ENCODE results near the gene APBB2.

The APBB2 gene

DNA sequence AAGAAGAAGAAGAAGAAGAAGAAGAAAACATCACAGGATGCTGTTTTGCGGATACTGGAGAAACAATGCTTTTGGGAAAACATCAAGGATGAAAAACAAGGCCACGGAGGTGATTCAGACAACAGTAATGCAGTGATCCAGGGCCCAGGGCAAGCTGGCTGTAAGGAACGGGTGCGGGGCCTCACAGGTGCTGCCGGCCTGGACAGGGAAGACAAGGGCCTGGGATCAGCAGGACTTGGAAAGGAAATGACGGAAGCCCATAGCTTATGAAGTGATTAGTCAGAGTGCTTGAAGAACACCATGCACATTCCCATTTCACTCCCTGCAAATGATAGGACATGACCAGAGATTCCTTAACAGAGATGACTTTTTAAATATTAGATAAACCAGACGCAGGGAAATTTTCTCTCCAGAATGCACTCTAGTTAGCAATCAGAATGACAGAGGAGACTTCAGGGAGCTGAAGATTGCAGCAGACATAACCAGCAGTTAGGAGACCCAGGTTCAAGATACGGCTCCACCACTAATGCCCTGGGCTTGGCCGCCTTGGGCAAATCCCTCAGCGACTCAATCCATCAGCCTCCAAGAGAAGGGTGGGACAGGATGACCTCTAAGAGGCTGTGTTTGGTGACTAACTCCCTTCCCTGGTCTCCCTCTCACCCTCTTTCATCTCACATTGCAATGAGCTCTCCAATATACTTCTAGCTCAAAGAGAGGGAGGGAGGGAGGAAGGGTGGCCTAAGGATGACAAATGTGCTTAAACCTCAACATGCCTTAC is 54.1 kb downstream of the APBB2 start:
- CTCF ChIA-PET = interaction anchor here (0.6 to 1.6 kb wide), 3 partner anchors 11 to 53 kb away, joined by 3 to 6 read pairs (median 4); no protein-coding TSS in a partner anchor
- TF ChIP-seq, protein P1, sequence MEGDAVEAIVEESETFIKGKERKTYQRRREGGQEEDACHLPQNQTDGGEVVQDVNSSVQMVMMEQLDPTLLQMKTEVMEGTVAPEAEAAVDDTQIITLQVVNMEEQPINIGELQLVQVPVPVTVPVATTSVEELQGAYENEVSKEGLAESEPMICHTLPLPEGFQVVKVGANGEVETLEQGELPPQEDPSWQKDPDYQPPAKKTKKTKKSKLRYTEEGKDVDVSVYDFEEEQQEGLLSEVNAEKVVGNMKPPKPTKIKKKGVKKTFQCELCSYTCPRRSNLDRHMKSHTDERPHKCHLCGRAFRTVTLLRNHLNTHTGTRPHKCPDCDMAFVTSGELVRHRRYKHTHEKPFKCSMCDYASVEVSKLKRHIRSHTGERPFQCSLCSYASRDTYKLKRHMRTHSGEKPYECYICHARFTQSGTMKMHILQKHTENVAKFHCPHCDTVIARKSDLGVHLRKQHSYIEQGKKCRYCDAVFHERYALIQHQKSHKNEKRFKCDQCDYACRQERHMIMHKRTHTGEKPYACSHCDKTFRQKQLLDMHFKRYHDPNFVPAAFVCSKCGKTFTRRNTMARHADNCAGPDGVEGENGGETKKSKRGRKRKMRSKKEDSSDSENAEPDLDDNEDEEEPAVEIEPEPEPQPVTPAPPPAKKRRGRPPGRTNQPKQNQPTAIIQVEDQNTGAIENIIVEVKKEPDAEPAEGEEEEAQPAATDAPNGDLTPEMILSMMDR (IDR thresholded peaks at IDR 0.05; ENCODE audit: insufficient read depth, low read length, missing control alignments) = no peak
- no peak for DNase-seq (ENCODE audit: low read depth, low spot score)
- no peak overlapping the region for H3K4me3 ChIP-seq (ENCODE audit: low read depth, low read length)
- POLR2A ChIA-PET = interaction anchor here (0.6 to 2.2 kb wide), 9 partner anchors 9 to 244 kb away, joined by 3 to 10 read pairs (median 3); partner anchors contain the start of gene APBB2

DNA sequence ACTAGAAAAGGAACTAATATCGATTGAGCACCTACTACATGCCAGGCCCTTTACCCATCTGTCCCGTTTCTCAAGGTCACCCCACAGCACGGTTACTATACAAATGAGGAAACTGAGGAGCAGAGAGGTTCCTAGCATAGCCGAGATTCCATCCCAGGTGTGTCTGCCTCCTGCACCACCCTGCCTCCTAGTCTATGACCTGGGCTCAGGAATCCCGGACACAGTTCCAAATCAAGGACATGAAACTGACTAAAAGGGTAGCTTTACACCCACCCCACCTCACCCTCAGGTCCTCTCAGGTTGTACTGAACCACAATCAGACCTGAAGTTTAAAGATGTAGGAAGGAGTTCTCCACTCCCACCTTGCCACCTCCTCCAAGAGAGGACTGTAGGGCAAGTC is 55.6 kb downstream of the APBB2 start:
- no peak overlapping the region for H3K4me3 ChIP-seq (ENCODE audit: low read depth, low read length)
- ChIA-PET POLR2A (no interaction called here), CTCF (no interaction called here)
- DNase-seq (ENCODE audit: low read depth, low spot score) = no peak
- TF ChIP-seq, protein P1 (IDR thresholded peaks at IDR 0.05; ENCODE audit: insufficient read depth, low read length, missing control alignments) = no peak

DNA sequence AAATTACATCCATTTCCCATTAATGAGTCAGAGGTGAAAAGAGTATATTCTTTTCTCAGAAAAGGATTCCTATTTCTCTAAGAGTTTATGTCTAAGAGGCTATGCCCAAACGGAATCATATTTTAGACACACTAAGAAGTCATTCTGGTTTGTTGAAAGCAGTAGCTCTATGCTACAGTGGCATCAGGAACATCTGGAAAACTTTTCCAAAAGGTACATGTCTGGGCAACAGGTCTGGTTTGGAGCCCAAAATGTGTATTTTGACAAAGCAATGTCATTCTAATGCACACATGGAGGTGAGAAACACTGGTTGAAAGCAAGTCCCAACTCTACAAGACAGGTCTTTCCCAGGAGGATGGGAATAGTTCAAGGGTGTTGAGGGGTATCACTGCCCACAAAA is 56.1 kb downstream of the APBB2 start:
- no peak overlapping the region for H3K4me3 ChIP-seq (ENCODE audit: low read depth, low read length)
- ChIA-PET POLR2A (no interaction called here), CTCF (interaction anchor here (1.5 kb wide), 1 partner anchor 233 kb away, joined by 6 read pairs; no protein-coding TSS in a partner anchor)
- no peak for DNase-seq (ENCODE audit: low read depth, low spot score)
- TF ChIP-seq, protein P1 (IDR thresholded peaks at IDR 0.05; ENCODE audit: insufficient read depth, low read length, missing control alignments) = no peak

DNA sequence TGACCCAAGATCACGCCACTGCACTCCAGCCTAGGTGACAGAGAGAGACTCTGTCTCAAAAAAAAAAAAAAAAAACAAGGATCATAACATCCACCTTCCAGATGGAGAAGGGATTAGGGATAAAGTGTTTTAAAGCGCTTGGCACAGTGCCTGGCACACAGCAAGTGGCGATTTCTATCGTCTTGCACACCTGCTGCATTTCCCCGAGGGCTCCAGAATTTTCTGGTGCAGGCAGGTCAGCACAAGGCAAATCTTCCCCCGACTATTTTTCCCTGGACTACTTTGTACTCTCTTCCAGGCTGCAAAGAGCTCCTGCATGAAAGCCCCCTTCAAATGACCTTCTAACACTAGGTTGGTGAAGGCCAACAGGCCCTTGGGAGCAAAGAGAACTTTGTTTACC is 57.3 kb downstream of the APBB2 start:
- TF ChIP-seq, protein P1 (IDR thresholded peaks at IDR 0.05; ENCODE audit: insufficient read depth, low read length, missing control alignments) = no peak
- ChIA-PET CTCF (interaction anchor here (0.8 to 1.5 kb wide), 4 partner anchors 10 to 232 kb away, joined by 3 to 6 read pairs (median 3); no protein-coding TSS in a partner anchor), POLR2A (interaction anchor here (1.8 kb wide), 1 partner anchor 14 kb away, joined by 5 read pairs; no protein-coding TSS in a partner anchor)
- H3K4me3 ChIP-seq (ENCODE audit: low read depth, low read length) = no peak overlapping the region
- no peak for DNase-seq (ENCODE audit: low read depth, low spot score)

DNA sequence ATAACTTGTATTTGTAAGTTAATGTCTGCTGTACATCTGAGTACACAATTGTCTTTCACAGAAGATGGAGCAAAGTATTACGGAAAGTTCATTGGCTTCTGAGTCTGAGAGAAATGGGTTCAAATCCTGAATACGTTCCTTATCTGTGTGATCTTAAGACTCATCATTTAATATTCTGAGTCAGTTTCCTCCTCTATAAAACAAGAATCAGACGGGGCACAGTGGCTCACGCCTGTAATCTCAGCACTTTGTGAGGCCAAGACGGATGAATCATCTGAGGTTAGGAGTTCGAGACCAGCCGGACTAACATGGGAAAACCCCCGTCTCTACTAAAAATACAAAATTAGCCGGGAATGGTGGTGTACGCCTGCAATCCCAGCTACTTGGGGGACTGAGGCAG is 57.8 kb downstream of the APBB2 start:
- no peak for DNase-seq (ENCODE audit: low read depth, low spot score)
- CTCF ChIA-PET = interaction anchor here (0.8 to 0.9 kb wide), 2 partner anchors 10 to 180 kb away, joined by 3 read pairs; no protein-coding TSS in a partner anchor
- POLR2A ChIA-PET = interaction anchor here (1.8 kb wide), 1 partner anchor 14 kb away, joined by 5 read pairs; no protein-coding TSS in a partner anchor
- TF ChIP-seq, protein P1 (IDR thresholded peaks at IDR 0.05; ENCODE audit: insufficient read depth, low read length, missing control alignments) = no peak
- H3K4me3 ChIP-seq (ENCODE audit: low read depth, low read length) = no peak overlapping the region

DNA sequence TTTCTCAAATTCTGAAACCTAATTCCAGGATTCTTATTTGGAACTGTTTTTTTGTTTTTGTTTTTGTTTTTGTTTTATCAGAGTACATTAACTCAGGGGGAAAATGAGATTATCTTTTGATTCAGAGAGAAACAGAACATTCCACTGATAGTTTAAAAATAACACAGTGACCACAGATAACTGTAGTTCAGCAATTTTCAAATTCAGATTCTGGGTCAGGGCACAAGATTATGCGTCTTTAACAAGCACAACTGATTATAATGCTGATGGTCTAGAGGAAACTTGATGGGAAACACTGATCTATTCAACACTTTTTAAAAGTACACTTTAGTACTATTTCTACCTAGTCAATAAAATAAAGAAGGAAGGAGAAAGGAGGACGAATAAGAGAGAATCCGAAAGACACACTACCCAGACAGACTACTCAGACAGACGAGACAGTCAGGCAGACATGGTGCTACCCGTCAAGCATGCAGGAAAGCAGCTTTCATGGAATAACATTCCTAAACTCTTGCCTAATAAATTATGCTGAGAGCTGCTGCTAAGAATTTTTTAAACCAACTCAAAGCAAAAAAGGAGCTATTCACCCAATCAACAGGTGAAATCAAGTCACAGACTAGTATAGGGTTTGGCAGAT is 59.0 kb downstream of the APBB2 start:
- no peak for DNase-seq (ENCODE audit: low read depth, low spot score)
- CTCF ChIA-PET = interaction anchor here (0.7 kb wide), 2 partner anchors 21 to 179 kb away, joined by 3 to 4 read pairs; no protein-coding TSS in a partner anchor
- TF ChIP-seq, protein P1 (IDR thresholded peaks at IDR 0.05; ENCODE audit: insufficient read depth, low read length, missing control alignments) = no peak
- POLR2A ChIA-PET = interaction anchor here (0.9 to 1.8 kb wide), 2 partner anchors 11 to 13 kb away, joined by 3 to 5 read pairs; no protein-coding TSS in a partner anchor
- no peak overlapping the region for H3K4me3 ChIP-seq (ENCODE audit: low read depth, low read length)
